SH-SY5Y (cell line): Measurements from ENCODE around the gene PTPN4.

Experiments used
- GATA2 ChIP-seq: IDR thresholded peaks from 2 replicates; pipeline ENCODE4 v1.6.1; 2011; ENCODE audit warnings: mild to moderate bottlenecking, low read depth, low read length
- GATA3 ChIP-seq: IDR thresholded peaks from 2 replicates; pipeline ENCODE4 v1.6.1; 2011; ENCODE audit warnings: low read depth, mild to moderate bottlenecking, low read length, moderate library complexity

The PTPN4 gene

GRCh38 chr2:119745566-119745965, 14.2 kb upstream of the PTPN4 start:
- TF ChIP-seq GATA3 (no peak), GATA2 (no peak)

DNA sequence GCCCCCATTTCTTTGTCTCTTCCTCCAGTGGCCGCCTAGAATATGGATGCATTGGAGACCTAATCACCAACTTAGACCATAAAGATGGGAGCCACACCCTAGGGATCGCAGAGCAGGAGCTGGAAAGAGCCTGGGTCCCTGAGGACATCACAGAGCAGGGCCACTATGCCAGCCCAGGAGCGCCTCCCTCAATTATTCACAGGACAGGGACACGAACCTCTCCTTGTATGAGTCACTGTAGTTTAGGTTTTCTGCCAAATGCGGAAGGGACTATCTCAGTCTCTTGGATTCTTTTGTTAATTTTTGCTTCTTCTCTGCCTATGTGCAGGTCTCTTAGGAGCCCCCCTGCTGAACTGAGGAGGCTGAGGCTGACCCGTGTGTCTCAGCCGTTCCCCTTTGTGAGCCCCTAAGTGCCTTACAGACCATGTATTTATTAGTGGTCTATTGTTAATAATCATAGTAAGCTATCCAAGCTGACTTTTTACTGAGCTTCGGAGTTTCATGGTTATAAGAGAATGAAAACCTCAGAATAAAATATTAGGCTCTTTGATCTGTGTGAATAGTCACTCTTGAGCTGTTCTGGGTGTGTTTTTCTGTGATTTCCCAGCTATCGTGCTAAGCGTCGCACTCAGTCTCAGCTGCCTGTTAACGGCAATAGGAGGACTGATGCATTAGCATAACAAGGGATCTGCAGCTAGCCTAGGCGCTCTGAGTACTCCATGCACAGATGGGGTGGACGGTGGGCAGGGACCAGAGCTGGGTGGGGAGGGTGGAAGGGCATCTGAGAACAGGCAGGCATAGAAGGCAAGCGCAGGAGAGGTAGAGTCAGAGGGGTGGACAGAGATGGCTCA, 12.7 kb upstream of the PTPN4 start:
- no peak for TF ChIP-seq GATA3
- no peak for TF ChIP-seq GATA2

- no peak for TF ChIP-seq GATA2
- no peak for TF ChIP-seq GATA3
These were observed 11.6 kb upstream of the PTPN4 start for GRCh38 chr2:119748135-119748534.

- no peak for TF ChIP-seq GATA2
- TF ChIP-seq GATA3, result no peak
These were observed 10.2 kb upstream of the PTPN4 start for GRCh38 chr2:119749477-119750012.

GRCh38 chr2:119751706-119752105, 8.0 kb upstream of the PTPN4 start:
- TF ChIP-seq GATA2, result no peak

DNA sequence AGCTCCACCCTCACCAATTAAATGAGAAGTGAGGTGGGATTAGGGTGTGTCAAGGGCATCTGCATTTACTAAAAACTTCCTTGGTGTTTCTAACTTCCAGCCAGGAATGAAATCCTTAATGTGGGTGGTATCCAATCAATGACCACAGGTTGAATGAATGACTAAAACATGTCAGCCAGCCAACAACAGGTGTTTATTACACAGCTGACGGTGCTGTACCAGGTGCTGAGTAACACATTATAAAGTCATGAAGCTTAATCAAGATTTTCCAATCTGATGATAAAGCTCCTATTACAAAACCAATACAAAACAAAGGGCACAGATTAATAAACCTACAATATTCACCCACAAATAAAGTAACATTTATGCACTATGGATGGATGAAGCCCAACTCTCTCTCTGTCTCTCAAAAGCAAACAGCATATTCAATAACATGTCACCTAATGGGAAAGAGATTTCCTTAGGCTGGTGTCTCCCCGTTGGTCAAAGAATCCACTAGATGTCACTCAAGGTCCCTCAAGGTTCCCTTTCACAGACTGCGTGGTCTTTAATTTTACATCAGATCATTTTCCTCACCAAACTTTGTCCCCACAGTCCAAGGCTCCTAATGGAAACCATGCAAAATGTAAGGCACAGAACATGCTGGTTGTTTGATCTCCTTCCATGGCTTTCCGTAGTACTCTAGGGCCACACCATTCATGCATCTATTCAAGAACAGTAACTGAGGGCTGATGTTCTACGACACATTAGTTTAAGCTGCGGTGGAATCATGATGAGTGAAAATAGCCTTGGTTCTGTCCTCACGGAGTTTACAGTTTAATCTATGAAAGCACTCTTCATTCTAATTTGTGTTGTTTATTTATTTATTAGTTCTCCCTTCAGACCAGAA, 6.4 kb upstream of the PTPN4 start:
- TF ChIP-seq GATA3 (no peak), GATA2 (no peak)

- TF ChIP-seq GATA2 (no peak), GATA3 (no peak)
These were observed 5.8 kb upstream of the PTPN4 start for GRCh38 chr2:119753930-119754321.

- no peak for TF ChIP-seq GATA2
- TF ChIP-seq GATA3, result no peak
These were observed 3.8 kb upstream of the PTPN4 start for GRCh38 chr2:119755906-119756305.

DNA sequence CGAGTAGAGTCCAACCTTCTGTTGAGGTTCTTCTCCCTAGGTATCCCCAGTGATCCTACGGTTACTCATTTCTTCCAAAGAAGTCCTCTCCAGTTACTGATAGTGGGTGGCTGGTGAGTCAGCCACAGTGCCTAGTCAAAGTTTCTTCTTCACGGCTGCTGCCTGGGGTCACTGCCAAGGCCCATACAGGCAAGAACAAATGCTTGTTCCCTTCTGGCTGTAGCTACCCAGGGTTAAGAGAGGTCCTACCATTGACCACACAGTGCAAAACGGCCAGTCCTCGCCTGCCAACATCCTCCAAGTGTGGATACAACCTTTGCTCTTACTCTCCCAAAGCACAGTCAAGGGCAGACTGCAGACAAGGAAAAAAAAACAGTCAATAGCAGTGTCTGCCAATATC, 2.9 kb upstream of the PTPN4 start:
- TF ChIP-seq GATA2 (no peak), GATA3 (no peak)

GRCh38 chr2:119758881-119759450, 756 bp upstream of the PTPN4 start:
- TF ChIP-seq GATA2, result no peak
- TF ChIP-seq GATA3, result no peak

GRCh38 chr2:119760237-119760955, 674 bp downstream of the PTPN4 start:
- TF ChIP-seq GATA2, result no peak
- TF ChIP-seq GATA3, result no peak

DNA sequence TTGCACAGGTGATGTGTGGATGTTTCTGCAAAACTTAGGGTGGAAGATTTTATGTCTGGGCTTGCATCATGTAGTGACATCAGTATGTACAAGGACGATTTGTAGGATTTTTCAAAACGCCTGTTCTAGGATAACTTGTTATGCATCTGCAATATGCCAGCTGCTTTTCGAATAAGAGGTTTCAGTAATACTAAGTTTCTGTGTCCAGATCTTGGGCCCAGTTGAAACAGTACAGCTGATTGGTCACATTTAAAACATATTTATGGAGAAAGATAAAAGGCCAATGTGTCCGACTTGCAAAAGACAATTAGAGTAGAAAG, 1.2 kb downstream of the PTPN4 start:
- TF ChIP-seq GATA3 (no peak), GATA2 (no peak)

- peak; percentile 68 for TF ChIP-seq GATA2
- TF ChIP-seq GATA3, result 0 out of 2 replicates have a peak, but pooled peaks have one; percentile 26
These were observed 5.1 kb downstream of the PTPN4 start for GRCh38 chr2:119764832-119765231.
